ENCODE data around the gene RAB28.

The RAB28 gene

DNA sequence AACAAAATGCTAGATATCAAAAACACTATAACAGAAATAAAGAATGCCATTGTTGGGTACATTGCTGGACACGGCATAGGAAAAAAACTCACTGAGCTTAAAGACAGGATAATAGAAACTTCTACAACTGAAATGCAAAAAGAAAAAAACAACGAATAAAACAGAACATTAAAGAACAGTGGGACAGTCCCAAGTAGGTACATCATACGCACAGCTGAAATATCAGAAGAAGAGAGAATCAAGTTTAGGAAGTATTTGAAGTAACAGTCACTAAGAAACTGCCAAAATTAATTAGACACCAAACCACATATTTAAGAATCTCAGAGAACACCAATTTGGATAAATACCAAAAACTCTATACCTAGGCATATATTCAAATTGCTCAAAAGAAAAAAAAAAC lies 19.2 kb downstream of the RAB28 start:
- CTCF ChIA-PET = interaction anchor here (1.1 to 1.4 kb wide), 2 partner anchors 16 to 33 kb away, joined by 3 read pairs; no protein-coding TSS in a partner anchor
- POLR2A ChIA-PET = no interaction called here
- no peak for DNase-seq (ENCODE audit: extremely low spot score)
- TF ChIP-seq, protein P1, sequence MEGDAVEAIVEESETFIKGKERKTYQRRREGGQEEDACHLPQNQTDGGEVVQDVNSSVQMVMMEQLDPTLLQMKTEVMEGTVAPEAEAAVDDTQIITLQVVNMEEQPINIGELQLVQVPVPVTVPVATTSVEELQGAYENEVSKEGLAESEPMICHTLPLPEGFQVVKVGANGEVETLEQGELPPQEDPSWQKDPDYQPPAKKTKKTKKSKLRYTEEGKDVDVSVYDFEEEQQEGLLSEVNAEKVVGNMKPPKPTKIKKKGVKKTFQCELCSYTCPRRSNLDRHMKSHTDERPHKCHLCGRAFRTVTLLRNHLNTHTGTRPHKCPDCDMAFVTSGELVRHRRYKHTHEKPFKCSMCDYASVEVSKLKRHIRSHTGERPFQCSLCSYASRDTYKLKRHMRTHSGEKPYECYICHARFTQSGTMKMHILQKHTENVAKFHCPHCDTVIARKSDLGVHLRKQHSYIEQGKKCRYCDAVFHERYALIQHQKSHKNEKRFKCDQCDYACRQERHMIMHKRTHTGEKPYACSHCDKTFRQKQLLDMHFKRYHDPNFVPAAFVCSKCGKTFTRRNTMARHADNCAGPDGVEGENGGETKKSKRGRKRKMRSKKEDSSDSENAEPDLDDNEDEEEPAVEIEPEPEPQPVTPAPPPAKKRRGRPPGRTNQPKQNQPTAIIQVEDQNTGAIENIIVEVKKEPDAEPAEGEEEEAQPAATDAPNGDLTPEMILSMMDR (IDR thresholded peaks at IDR 0.05; ENCODE audit: control extremely low read depth, extremely low read depth, low read depth, missing control alignments) = no peak

DNA sequence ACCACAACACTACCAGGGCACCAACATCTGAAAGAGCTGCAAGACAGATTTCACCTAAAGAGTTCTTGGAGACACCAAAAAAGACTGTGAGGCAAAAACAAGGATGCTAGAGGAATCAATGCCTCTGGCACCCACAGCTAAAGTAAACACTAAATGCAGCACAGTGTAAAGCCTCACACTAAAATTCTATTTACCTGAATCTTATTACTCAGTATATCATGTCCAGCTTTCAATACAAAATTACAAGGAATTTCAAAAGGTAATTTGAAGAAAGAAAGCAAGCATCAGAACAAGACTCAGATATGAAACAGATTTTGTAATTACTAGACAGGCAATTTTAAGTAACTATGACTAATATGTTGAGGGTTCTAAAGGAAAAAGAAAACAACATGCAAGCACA lies 19.6 kb downstream of the RAB28 start:
- no peak for DNase-seq (ENCODE audit: extremely low spot score)
- ChIA-PET POLR2A (no interaction called here), CTCF (interaction anchor here (1.1 to 1.4 kb wide), 3 partner anchors 13 to 33 kb away, joined by 3 read pairs; no protein-coding TSS in a partner anchor)
- TF ChIP-seq, protein P1 (IDR thresholded peaks at IDR 0.05; ENCODE audit: control extremely low read depth, extremely low read depth, low read depth, missing control alignments) = no peak

GRCh38 chr4:13461191-13461905 lies 22.8 kb downstream of the RAB28 start:
- TF ChIP-seq, protein P1 (IDR thresholded peaks at IDR 0.05; ENCODE audit: control extremely low read depth, extremely low read depth, low read depth, missing control alignments) = no peak
- no peak for DNase-seq (ENCODE audit: extremely low spot score)
- POLR2A ChIA-PET = no interaction called here
- CTCF ChIA-PET = no interaction called here

DNA sequence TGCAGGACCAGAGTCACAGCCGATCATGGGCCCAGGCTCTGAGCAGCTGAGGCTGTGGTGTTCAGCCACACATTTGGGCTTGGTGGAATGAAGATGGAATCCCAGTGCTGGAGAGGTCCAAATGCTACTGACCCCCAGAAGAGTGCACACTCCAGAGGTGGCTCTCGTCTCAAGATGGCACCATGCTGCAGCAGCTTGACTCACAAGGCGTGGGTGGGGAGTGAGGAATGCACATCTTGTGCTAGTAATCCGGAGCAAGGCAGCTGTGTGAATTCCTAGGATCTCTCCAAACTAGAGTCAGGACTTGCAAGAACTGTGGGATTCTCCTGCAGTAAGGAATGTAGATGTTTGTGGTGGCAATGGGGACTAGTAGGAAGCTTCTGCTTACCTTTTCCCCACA lies 28.7 kb downstream of the RAB28 start:
- ChIA-PET POLR2A (no interaction called here), CTCF (interaction anchor here (1.5 kb wide), 1 partner anchor 24 kb away, joined by 4 read pairs; no protein-coding TSS in a partner anchor)
- DNase-seq (ENCODE audit: extremely low spot score) = no peak
- TF ChIP-seq, protein P1 (IDR thresholded peaks at IDR 0.05; ENCODE audit: control extremely low read depth, extremely low read depth, low read depth, missing control alignments) = no peak

DNA sequence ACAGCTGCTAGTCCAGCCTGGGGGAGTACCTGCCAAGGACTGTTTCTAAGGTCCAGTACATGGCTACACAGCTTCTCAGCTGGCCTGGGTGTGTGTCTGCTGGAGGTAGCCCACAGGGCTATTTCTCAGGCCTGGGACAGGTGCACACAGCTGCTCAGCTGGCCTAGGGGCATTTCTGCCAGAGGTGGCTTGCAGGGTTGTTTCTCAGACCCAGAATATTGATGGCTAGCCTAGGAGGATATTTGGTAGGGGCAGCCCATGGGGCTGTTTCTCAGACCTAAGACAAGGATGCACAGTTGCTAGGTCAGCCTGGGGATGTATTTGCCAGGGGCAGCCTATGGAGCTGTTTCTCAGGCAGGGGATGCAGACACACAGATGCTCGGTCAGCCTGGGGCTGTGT lies 29.4 kb downstream of the RAB28 start:
- CTCF ChIA-PET = no interaction called here
- TF ChIP-seq, protein P1 (IDR thresholded peaks at IDR 0.05; ENCODE audit: control extremely low read depth, extremely low read depth, low read depth, missing control alignments) = no peak
- no peak for DNase-seq (ENCODE audit: extremely low spot score)
- POLR2A ChIA-PET = no interaction called here

DNA sequence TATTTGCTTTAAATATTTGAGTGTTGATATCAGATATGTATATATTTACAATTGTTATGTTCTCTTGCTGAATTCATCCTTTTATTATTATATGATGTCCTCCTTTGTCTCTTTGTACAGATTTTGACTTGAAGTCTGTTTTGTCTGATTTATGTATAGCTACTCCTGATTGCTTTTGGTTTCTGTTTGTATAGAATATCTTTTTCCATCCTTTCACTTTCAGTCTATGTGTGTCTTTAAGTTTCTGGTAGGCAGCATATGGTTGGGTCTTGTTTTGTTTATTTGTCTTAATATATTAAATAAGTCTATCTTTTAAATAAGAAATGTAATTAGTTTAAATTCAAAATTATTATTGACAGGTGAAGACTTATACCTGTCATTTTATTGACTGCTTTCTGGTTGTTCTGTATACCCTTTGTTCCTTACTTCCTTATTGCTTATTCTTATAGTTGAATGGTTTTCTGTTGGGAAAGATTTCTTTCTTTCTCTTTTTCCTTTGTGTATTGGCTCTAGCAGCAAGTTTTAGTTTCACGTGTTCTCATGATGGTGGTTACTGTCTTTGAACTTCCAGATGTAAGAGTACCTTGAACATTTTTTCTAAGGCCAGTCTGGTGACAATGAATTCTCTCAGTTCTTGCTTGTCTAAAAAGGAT lies 31.1 kb downstream of the RAB28 start:
- CTCF ChIA-PET = no interaction called here
- POLR2A ChIA-PET = no interaction called here
- DNase-seq (ENCODE audit: extremely low spot score) = no peak
- TF ChIP-seq, protein P1 (IDR thresholded peaks at IDR 0.05; ENCODE audit: control extremely low read depth, extremely low read depth, low read depth, missing control alignments) = no peak

All from GM10248 (cell line).